GM18502 (cell line): ENCODE data around the gene UQCRC2.
"Not testable (repeated sequence)": the region's sequence is repeated elsewhere in the genome, so short reads cannot be mapped to it uniquely, and the experiment has no call there.

Experiments used
- ATAC-seq: cut with Tn5 transposase; IDR thresholded peaks from one replicate; pipeline ENCODE4 v1.9.1; 2021; ENCODE audit warnings: mild to moderate bottlenecking; ENCODE audit not compliant: unreplicated experiment, poor library complexity

Gene UQCRC2

DNA sequence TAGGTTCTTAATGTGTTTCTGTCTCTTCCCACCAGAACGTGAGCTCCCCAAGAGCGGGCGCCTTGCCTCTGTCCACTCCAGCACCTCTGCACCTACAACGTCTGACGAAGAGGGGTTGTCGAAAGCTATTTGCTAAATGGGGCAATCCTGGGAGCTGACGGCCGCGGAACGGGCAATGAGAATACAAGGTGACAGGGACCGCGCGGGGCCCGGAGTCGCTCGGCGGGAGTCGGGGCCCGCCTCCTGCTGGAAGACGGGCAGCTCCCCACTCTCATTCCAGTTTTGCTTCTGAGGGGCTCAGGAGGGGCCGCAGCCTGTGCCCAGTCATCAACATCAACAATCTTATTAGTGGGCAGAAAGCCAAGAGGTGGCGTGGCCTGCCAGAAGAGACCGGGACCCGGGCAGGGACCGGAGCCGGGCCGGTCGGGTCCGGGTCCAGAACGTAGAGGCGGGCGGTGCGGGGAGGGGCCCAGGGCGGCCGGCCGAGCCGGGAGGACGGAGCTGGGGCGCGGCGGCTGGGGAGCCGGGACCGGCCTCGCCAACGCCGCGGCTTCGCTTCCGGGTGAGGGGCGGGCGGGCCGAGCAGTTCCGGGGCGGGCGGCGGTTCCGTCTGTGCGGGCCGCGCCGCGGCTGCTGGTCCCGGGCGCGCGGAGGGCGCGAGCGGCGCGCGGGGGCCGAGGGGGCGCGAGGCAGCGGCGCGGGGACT, 54.5 kb downstream of the UQCRC2 start, which contains the start of gene MOSMO:
TSS of gene MOSMO (plus strand) at position 603 of the 706 bp plus-strand sequence. CDS start 191 bp downstream, outside the sequence.
- ATAC-seq, result peak; percentile 68

- peak; percentile 34 for ATAC-seq
Observed at GRCh38 chr16:22008215-22009059, 55.3 kb downstream of the UQCRC2 start.

DNA sequence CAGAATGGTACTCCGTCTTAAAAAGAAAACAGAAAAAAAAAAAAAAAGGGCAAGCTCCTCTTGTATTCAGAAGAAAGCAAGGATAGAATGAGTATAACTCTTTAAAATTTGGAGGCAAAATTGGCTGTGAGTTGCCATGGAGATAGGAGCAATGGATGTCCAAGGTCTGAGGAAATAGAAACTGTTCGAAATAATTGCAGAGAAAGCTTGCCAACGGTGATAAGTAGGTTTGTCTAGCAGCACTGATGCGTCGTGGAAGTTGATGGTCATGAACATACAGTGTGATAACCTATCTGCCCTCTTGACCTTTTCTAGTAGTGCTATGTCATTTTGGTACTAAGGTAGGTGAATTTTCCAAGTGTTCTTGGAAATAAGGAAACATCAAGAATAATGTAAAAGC, 57.7 kb downstream of the UQCRC2 start:
- no peak for ATAC-seq

- ATAC-seq, result no peak
Observed at GRCh38 chr16:22012241-22012640, 59.1 kb downstream of the UQCRC2 start.

DNA sequence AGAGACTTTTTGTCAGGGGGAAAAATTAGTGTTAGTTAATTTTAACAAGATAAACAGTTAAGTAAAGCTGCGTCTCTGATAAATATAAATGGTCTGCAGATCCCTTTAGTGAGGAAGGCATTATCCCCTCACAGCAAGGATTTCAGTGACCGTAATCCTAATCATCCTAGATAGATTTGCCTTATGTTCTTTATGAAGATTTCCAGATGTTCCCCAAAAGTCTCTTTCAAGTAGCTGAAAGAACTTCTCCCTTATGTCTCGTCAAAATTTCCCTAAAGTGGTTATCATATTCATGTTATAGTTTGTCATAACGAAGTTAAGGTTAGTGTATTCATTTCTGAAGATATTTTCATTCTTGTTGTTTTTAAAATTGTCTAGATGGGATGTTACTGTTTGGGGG, 60.3 kb downstream of the UQCRC2 start:
- ATAC-seq, result no peak

DNA sequence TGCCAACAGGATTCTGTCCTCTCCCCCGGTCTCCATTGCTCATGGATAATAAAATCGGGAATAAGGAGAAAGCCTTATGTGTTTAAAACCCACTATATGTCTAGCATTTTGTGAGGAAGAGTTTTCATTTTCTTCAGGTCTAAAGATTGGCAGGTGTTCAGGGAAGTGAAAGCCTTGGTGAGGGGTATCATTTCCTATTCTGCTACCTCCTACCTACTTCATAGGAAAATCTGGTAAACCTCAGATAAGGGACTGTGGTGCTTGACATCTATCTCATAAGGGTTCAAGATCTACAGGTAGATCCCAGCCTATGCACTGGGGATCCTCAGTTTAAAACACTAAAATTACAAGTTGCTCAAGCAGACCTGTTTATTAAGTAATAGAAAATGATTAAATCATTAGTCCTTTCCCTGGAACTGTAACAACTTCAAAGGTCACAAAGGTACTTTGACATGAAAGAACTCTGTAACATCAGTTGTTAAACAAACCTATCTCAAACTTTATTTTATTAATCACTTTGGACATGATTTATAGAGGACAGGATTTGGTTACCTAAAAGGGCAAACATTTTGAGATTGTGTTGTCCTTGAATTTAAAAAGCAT, 61.2 kb downstream of the UQCRC2 start:
- peak; percentile 54 for ATAC-seq

GRCh38 chr16:22016927-22017326, 63.8 kb downstream of the UQCRC2 start:
- ATAC-seq, result no peak

DNA sequence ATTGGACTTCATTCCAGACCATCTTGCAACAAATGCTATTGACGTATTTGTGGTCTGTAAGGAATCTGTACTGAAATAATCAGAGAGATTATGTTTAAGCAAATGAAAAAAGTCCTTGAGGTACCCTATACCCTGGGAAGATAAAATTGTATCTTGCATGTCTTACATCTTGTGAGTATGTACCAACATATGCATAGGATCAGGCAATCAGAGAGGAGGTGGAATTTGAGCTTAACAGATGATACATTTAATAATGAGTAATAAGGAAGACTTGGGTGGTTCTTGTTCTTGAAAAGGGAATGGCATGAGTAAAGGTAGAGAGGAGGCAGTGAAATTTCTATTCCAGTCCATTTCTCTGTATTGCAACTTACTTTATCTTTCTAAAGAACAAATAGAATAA, 65.4 kb downstream of the UQCRC2 start:
- no peak for ATAC-seq

DNA sequence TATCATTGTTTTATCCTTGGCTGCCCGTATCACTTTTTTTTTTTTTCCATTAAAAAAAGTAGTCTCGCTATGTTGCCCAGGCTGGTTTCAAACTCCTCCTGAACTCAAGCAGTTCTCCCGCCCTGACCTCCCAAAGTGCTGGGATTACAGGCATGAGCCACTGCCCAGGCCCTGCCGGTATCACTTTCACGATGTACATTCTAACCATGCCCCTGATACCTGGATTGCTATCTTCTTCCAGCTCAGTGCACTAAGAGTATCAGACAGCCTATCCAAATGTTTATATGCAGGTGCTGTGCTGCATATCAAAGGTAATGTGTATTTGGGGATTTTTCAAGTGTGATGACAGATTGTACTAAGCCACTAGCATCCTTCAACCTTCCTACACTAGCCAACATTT, 69.0 kb downstream of the UQCRC2 start:
- ATAC-seq, result no peak

DNA sequence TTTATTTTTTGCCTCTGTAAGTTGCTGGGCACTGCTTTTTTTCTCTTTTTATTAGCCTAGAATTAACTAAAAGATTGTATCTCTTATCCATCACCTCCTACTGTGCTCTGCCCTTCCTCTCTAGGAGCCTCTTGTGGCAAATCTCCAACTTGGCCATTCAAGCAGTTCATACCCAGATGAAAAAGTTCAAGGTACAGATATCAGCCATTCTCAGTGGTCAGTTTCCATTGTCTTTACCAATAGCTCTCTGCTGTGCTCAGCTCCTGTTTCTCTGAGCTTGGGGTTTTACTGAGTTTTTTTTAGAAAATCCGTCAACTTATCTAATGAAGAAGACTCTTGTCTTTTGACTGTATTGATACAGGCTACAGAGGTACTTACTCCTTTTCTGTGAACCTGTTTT, 70.3 kb downstream of the UQCRC2 start:
- no peak for ATAC-seq

GRCh38 chr16:22024785-22025184, 71.6 kb downstream of the UQCRC2 start:
- ATAC-seq, result not testable (repeated sequence)

DNA sequence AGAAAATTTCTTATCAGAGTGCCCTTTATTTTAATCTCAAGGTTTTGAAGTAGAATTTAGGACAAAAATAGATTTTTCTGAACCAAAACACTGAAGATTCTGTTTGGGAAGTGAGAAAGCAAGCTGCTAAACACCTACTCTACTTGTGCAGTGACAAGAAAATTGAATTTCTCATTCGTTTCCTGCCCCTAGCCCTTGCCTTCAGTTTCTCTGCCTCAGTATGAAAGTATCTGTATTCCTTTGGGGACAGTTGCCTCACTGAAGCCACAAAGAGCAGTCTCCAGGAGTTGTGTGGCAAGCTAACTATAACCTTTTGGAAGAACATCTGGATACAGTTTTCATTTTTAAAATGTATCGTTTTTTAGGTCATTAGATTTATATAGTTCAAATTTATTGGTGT, 74.5 kb downstream of the UQCRC2 start:
- no peak for ATAC-seq

DNA sequence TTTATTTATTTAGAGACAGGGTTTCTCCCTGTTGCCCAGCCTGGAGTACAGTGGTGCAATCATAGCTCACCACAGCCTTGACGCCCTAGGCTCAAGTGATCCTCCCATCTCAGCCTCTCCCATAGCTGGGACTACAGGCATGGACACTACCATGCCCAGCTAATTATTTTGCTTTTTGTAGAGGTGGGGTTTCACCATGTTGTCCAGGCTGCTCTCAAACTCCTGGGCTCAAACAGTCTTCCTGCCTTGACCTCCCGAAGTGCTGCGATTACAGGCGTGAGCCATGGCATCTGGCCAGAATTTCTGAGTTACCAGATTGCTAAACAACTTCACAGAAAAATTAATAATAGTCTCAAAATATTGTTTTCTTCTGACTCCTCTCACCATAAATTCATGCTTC, 76.5 kb downstream of the UQCRC2 start:
- no peak for ATAC-seq

- ATAC-seq, result no peak
Observed at GRCh38 chr16:22030087-22030812, 77.1 kb downstream of the UQCRC2 start.

DNA sequence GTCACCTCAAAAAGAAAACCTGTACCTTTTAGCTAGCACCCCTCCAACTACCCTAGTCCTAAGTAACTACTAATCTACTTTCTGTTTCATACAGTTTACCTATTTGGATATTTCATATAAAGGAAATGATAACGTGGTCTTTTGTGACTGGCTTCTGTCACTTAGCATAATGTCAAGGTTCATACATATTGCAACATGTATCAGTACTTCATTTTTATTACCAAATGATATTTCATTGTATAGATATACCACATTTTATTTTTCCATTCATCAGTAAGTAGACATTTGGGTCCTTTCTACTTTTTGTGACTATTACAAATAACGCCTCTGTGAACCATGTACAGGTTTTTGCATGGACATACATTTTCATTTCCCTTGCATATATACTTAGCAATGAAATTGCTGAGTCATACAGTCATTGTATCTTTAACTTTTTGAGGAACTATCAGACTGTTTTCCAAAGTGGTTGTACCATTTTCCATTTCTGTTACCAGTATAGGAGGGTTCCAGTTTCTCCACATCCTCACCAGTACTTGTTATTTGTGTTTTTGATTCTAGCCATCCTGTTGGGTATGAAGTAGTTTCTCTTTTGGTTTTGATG, 78.4 kb downstream of the UQCRC2 start:
- ATAC-seq, result no peak
